K562 (cell line): ENCODE results near the gene CACNA1C.
A peak's percentile ranks its signal among the peaks of the same experiment; 100 is the strongest.

Source experiments
- MAFG ChIP-seq: fragments of 450-650 bp; conservative IDR thresholded peaks from 2 replicates; pipeline ENCODE4 v1.6.1; 2016; ENCODE audit warnings: missing genetic modification characterization, missing compliant biosample characterization
- PTBP1 ChIP-seq: fragments of 200-400 bp; formaldehyde crosslinking; IDR thresholded peaks from 2 replicates; pipeline ENCODE4 v1.6.1; 2017; ENCODE audit warnings: low read depth, low read length
- YY1 ChIP-seq, 3 experiments: IDR thresholded peaks; 2 replicates each; pipeline ENCODE4 v1.6.1; 2011; ENCODE audit warnings: low read length in 2 of 3, mild to moderate bottlenecking in 2 of 3, moderate library complexity in 2 of 3, borderline replicate concordance in 1 of 3, control low read depth in 1 of 3, low read depth in 1 of 3; ENCODE audit not compliant: insufficient read depth in 3 of 3, insufficient replicate concordance in 2 of 3, control insufficient read depth in 1 of 3, insufficient read length in 1 of 3; ENCODE audit errors: extremely low read depth in 1 of 3
- ZNF282 ChIP-seq: sonication (generic); formaldehyde crosslinking; IDR thresholded peaks from 2 replicates; pipeline ENCODE4 v1.8.1; 2023; ENCODE audit warnings: missing genetic modification reagents
- TF ChIP-seq, protein P1 (sequence below), 3 experiments: IDR thresholded peaks in 2 of 3; conservative IDR thresholded peaks in 1 of 3; 2 replicates each; pipeline ENCODE4 v1.5.1; 2011 to 2012; ENCODE audit warnings: low read length in 3 of 3, mild to moderate bottlenecking in 3 of 3, control low read depth in 2 of 3, improper control_type of control experiment in 1 of 3, inconsistent platforms in 1 of 3, low read depth in 1 of 3, mixed read lengths in 1 of 3, moderate library complexity in 1 of 3; ENCODE audit not compliant: insufficient read depth in 2 of 3

DNA sequence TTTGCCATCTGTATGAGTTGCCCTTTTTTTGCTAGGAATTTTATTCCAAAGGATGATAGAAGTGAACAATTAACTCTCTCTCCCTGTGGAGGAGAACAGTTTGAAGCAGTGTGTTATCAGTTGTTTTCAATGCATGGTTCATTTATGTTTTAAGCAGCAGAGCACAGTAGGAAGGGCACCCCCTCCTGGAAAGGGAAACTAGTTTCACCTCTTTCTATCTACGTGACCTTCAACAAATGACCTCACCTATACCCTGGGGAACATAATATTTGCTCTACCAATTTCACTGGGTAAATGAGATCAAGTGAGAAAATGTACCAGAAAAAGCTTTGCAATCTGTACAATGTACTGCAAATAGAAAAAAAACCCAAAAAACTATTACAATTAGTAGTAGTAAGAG lies 43.2 kb upstream of the CACNA1C start:
- TF ChIP-seq MAFG (tag) (no peak), YY1 (IDR thresholded peaks at IDR 0.05; ENCODE audit: borderline replicate concordance in 1 of 3, control insufficient read depth in 1 of 3, extremely low read depth in 1 of 3, insufficient read depth in 3 of 3, insufficient read length in 1 of 3, insufficient replicate concordance in 2 of 3, low read depth in 1 of 3, low read length in 2 of 3) (no peak), ZNF282 (CRISPR knock-in tag) (no peak), PTBP1 (no peak)
- TF ChIP-seq, protein P1, sequence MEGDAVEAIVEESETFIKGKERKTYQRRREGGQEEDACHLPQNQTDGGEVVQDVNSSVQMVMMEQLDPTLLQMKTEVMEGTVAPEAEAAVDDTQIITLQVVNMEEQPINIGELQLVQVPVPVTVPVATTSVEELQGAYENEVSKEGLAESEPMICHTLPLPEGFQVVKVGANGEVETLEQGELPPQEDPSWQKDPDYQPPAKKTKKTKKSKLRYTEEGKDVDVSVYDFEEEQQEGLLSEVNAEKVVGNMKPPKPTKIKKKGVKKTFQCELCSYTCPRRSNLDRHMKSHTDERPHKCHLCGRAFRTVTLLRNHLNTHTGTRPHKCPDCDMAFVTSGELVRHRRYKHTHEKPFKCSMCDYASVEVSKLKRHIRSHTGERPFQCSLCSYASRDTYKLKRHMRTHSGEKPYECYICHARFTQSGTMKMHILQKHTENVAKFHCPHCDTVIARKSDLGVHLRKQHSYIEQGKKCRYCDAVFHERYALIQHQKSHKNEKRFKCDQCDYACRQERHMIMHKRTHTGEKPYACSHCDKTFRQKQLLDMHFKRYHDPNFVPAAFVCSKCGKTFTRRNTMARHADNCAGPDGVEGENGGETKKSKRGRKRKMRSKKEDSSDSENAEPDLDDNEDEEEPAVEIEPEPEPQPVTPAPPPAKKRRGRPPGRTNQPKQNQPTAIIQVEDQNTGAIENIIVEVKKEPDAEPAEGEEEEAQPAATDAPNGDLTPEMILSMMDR (IDR thresholded peaks at IDR 0.05 in 2 of 3, conservative IDR thresholded peaks at IDR 0.05 in 1 of 3; ENCODE audit: insufficient read depth in 2 of 3, low read depth in 1 of 3, low read length in 3 of 3), result peak in 1 of 3 experiments; percentile 20; a peak in 2 of 6 replicates
